Measurements from ENCODE around the gene PSKH1. TPM values are rescaled to one million over a fixed set of nuclear protein-coding genes. Genes with fewer than 3 reads are reported as not detected.

PSKH1 gene
- total and polyA plus RNA-seq, 8 donors, result 12.7 to 17.7 (median 15.5) TPM

DNA sequence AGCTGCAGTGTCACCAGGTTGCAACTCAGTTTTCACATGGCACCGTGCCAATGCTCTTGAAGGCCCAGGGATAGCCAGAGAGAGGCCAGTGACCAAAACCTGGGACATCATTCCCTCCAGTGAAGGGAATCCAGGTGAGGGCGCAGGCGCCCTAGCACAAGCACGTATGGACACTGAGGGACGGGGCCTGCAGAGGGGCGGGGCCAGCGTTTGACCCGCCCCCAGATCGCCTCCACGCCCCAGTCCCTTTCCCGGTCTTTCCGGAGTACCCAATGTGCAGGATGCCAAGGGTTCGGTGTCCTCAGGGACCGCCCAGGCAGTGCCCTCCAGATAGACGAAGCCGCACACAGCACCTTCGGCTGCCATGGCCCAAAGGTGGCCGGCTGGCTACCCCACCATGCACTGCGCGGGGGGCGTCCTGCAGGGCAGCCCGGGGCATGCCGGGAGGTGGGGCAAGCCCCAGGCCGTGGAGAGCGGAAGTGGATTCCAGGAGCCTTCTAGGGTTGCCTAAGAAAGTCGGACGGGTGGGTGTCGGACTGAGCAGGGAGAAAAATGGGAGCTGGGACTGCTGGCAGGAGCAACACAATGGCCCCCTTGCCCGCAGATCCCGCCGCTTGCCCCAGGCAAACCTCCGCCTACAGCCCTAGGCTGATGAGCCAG lies 70.7 kb downstream of the PSKH1 start:
- H3K36me3 ChIP-seq, result peaks cover 0 to 5% (median 0%) of the 10 kb centered on the region in 3 donors
- 71 to 74% methylated on average over 31 to 32 of the region's 32 CpGs for WGBS, 2 donors
- no peaks in the 10 kb centered on the region for H3K9me3 ChIP-seq
- H3K27me3 ChIP-seq, result no peaks in the 10 kb centered on the region
- H3K27ac ChIP-seq, result no peak overlapping the region
- FAIRE-seq, result no peak
- no peak for TF ChIP-seq CTCF (IDR thresholded peaks at IDR 0.05)
- H3K4me3 ChIP-seq, result no peak overlapping the region
- peaks cover 15 to 39% (median 30%) of the 10 kb centered on the region in 3 donors for H3K4me1 ChIP-seq
- intact Hi-C loops (cut with DNase I), result no loop called here
- DNase-seq, result peak in 1 of 6 donors; percentile 75
- no peak for ATAC-seq

- ATAC-seq, result no peak
- peaks cover 0 to 5% (median 0%) of the 10 kb centered on the region in 3 donors for H3K36me3 ChIP-seq
- H3K4me3 ChIP-seq, result no peak overlapping the region
- no peak for FAIRE-seq
- no peak for DNase-seq
- H3K27me3 ChIP-seq, result no peaks in the 10 kb centered on the region
- intact Hi-C loops (cut with DNase I), result no loop called here
- WGBS, 2 donors, result 78 to 79% methylated on average over 6 of the region's 6 CpGs
- peaks cover 15 to 39% (median 30%) of the 10 kb centered on the region in 3 donors for H3K4me1 ChIP-seq
- H3K9me3 ChIP-seq, result no peaks in the 10 kb centered on the region
- TF ChIP-seq CTCF (IDR thresholded peaks at IDR 0.05), result no peak
- H3K27ac ChIP-seq, result no peak overlapping the region
Measured at GRCh38 chr16:67964477-67965131, 71.5 kb downstream of the PSKH1 start.

DNA sequence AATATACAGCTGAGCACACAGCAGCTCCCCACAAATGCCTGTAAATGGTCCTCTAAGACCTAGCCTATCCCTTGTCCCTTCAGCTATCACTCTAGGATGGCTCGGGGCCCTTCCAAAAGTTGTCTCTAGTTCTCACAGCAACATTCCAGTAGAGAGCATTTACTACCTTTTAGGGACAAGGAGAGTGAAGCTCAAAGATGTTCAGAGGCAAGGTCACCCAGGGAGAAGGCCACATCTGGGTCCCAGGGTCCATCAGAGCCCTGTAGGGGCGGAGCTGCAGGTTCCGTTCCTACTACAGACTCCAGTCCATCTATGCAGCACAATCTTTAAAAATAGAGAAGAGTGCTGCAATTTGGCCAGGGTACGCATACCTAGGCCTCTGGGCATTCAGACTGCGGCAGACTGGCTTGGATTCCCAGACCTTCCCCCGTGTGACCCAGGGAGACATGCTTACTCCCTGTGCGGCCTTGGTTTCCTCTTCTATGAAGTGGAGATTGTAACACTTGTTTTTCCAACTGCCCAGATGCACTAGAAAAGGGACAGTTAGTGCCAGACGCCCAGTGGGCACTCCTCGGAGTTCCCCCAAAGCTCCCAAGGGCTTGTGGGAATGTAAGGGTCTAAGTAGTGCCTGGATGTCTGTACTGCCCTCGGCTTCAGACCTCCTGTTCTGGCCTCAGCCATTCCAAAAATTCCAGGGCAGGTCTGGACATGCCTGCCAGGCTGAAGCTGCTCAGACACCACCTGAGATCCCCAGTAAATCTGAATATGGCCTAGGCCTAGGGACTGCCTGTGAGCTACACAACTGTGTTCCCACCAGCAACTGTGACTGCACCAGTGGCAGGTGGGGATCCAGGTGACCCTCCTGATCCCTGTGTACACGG lies 72.9 kb downstream of the PSKH1 start:
- H3K27ac ChIP-seq, result no peak overlapping the region
- intact Hi-C loops (cut with DNase I), result no loop called here
- no peak for TF ChIP-seq CTCF (IDR thresholded peaks at IDR 0.05)
- no peaks in the 10 kb centered on the region for H3K9me3 ChIP-seq
- FAIRE-seq (no peak), ATAC-seq (no peak), DNase-seq (no peak)
- H3K4me3 ChIP-seq, result peak overlapping the region in 1 of 4 donors; percentile 80
- H3K36me3 ChIP-seq, result no peaks in the 10 kb centered on the region
- 81 to 87% methylated on average over 11 of the region's 11 CpGs for WGBS, 2 donors
- peaks cover 15 to 39% (median 30%) of the 10 kb centered on the region in 3 donors for H3K4me1 ChIP-seq
- no peaks in the 10 kb centered on the region for H3K27me3 ChIP-seq

- Histone ChIP-seq H3K9me3 (no peaks in the 10 kb centered on the region), H3K27me3 (no peaks in the 10 kb centered on the region), H3K4me3 (peak overlapping the region in 2 of 4 donors; percentile 80 to 91), H3K4me1 (peaks cover 15 to 37% (median 24%) of the 10 kb centered on the region in 3 donors), H3K27ac (no peak overlapping the region), H3K36me3 (no peaks in the 10 kb centered on the region)
- peak in 2 of 6 donors; percentile 46 to 62 for DNase-seq
- intact Hi-C loops (cut with DNase I), result no loop called here
- 71 to 81% methylated on average over 3 of the region's 3 CpGs for WGBS, 2 donors
- no peak for ATAC-seq
- no peak for FAIRE-seq
- no peak for TF ChIP-seq CTCF (IDR thresholded peaks at IDR 0.05)
Measured at GRCh38 chr16:67966549-67967182, 73.6 kb downstream of the PSKH1 start.

Measured in pancreas (tissue), 10 donors.